Thyroid gland (tissue), 4 donors: ENCODE results near the gene STK4.

Experiments used
- CTCF ChIP-seq, 6 experiments: fragments of 200-600 bp in 3 of 6; fragments of 450-650 bp in 3 of 6; sonication (generic) in 3 of 6; IDR thresholded peaks; one replicate each; pipeline ENCODE4 v1.5.1; 2016 to 2019; ENCODE audit warnings: antibody characterized with exemption in 6 of 6, mild to moderate bottlenecking in 2 of 6, inconsistent platforms in 1 of 6, moderate library complexity in 1 of 6
- POLR2A ChIP-seq, 2 donors: fragments of 450-650 bp; IDR thresholded peaks; one replicate each; pipeline ENCODE4 v1.6.1; 2017; ENCODE audit warnings: antibody characterized with exemption in 2 of 2, mild to moderate bottlenecking in 2 of 2, moderate library complexity in 1 of 2

- TF ChIP-seq CTCF (IDR thresholded peaks at IDR 0.05) = no peak
- TF ChIP-seq POLR2A (IDR thresholded peaks at IDR 0.05) = no peak
These were observed 135.1 kb downstream of the STK4 start for GRCh38 chr20:45101333-45101850.
